Measurements from ENCODE around the gene COMMD3. TPM values are rescaled to one million over a fixed set of nuclear protein-coding genes. Genes with fewer than 3 reads are reported as not detected.

The COMMD3 gene
- polyA plus RNA-seq = 175 and 186 TPM in 2 replicates

GRCh38 chr10:22316286-22317075 is at the start of gene COMMD3:
Gene COMMD3, plus strand, starts transcription at chr10:22316388. Its CDS starts 30 bp downstream, at chr10:22316418.

GRCh38 chr10:22320591-22321155 is 4.5 kb downstream of the COMMD3 start, which contains the start of gene BMI1:
Gene BMI1, plus strand, starts transcription at chr10:22321099. Its CDS starts 5,351 bp downstream, at chr10:22326450.

DNA sequence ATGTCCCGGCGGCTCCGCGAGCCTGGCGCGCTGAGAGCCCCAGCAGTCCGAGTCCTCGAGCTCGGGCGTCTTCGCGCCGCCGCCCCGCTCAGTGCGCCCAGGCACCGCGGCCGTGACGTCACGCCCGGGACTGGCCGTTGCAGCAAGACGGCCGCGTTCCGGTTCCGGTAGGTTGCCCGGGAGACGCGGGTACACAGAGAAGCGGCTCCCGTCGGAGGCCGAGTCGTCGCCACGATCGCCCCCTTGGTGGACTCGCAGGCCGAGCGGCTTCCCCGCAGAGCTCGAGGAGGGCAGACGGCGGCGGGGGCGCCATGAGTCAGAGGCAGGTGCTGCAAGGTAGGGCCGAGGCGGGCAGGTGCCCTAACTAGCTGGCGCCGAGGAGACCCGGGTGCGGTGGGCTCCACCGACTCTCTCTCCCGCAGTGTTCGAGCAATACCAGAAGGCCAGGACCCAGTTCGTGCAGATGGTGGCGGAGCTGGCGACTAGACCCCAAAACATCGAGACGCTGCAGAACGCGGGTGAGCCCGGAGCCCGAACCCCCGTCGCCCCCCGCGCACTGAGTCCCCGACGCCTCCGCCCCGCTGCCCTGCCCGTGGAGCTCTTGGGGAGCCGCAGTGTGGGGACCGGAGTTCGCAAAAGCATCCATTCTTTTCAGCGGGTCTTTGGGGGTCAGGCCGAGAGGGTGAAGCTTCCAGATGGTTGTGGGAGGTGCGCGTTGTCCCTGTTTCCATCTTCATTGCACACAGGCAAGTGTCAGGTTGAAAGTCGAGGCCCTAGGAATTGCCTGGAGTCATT is 29.3 kb downstream of the COMMD3 start, which contains the start of gene SPAG6:
SPAG6 (plus strand) TSS at position 196 of the 795 bp plus-strand sequence; CDS start at position 312, 116 bp downstream.

Other genes with a start within 250 kb of the COMMD3 start
- not detected in 2 replicates for gene EBLN1, start 98.4 kb upstream of the COMMD3 start, polyA plus RNA-seq
- 20.9 and 38.0 TPM in 2 replicates for gene BMI1, start 4.7 kb downstream of the COMMD3 start, polyA plus RNA-seq
- gene SPAG6, start 29.1 kb downstream of the COMMD3 start, polyA plus RNA-seq = 0.17 TPM in 1 of 2 replicates, not detected in the other